K562 (cell line): ENCODE data around the gene NIPAL4.

Experiments used
- CTCF ChIP-seq, 3 experiments: IDR thresholded peaks in 2 of 3; conservative IDR thresholded peaks in 1 of 3; 2 replicates each; pipeline ENCODE4 v1.5.1; 2011 to 2012; ENCODE audit warnings: low read length in 3 of 3, mild to moderate bottlenecking in 3 of 3, control low read depth in 2 of 3, improper control_type of control experiment in 1 of 3, inconsistent platforms in 1 of 3, low read depth in 1 of 3, mixed read lengths in 1 of 3, moderate library complexity in 1 of 3; ENCODE audit not compliant: insufficient read depth in 2 of 3
- EZH2 ChIP-seq: IDR thresholded peaks from 2 replicates; pipeline ENCODE4 v1.6.1; 2012; ENCODE audit warnings: low read depth, mild to moderate bottlenecking, inconsistent platforms, low read length, borderline replicate concordance
- FOXO4 ChIP-seq: fragments of 450-650 bp; formaldehyde crosslinking; IDR thresholded peaks from 2 replicates; pipeline ENCODE4 v1.4.0; 2020; ENCODE audit warnings: mild to moderate bottlenecking, moderate library complexity
- FOXP1 ChIP-seq: sonication (generic); formaldehyde crosslinking; IDR thresholded peaks from 2 replicates; pipeline ENCODE4 v1.8.0; 2022; ENCODE audit warnings: mild to moderate bottlenecking, missing genetic modification reagents
- GABPA ChIP-seq: fragments of 200-800 bp; sonication (Bioruptor generic); conservative IDR thresholded peaks from 2 replicates; pipeline ENCODE4 v1.6.1; 2016; ENCODE audit warnings: low read depth, missing genetic modification characterization, missing compliant biosample characterization
- HMGXB4 ChIP-seq: sonication (generic); formaldehyde crosslinking; IDR thresholded peaks from 2 replicates; pipeline ENCODE4 v1.8.1; 2023; ENCODE audit warnings: mild to moderate bottlenecking, missing genetic modification reagents
- JUN ChIP-seq, 2 experiments: sonication (generic) in 1 of 2; formaldehyde crosslinking in 1 of 2; IDR thresholded peaks; 2 replicates each; pipeline versions ENCODE4 v1.6.1 to v1.8.0; 2012 to 2022; ENCODE audit warnings: borderline replicate concordance in 2 of 2, mild to moderate bottlenecking in 2 of 2, improper control_type of control experiment in 1 of 2, low read depth in 1 of 2, low read length in 1 of 2, missing genetic modification reagents in 1 of 2
- NR2C1 ChIP-seq, 2 experiments: fragments of 450-650 bp; IDR thresholded peaks; 2 replicates each; pipeline ENCODE4 v1.6.1; 2017; ENCODE audit warnings: mild to moderate bottlenecking in 2 of 2, antibody characterized with exemption in 1 of 2, inconsistent platforms in 1 of 2, missing compliant biosample characterization in 1 of 2, missing genetic modification characterization in 1 of 2
- POLR2A ChIP-seq: fragments of 450-650 bp; conservative IDR thresholded peaks from 2 replicates; pipeline ENCODE4 v1.6.1; 2016
- PPARD ChIP-seq: fragments of 250-450 bp; sonication (Bioruptor Pico); IDR thresholded peaks from 2 replicates; pipeline ENCODE4 v1.8.0; 2022; ENCODE audit warnings: inconsistent platforms, mild to moderate bottlenecking, moderate library complexity
- SP1 ChIP-seq: sonication (generic); formaldehyde crosslinking; IDR thresholded peaks from 2 replicates; pipeline ENCODE4 v1.8.1; 2022; ENCODE audit warnings: mild to moderate bottlenecking, missing genetic modification reagents
- SPI1 ChIP-seq: IDR thresholded peaks from 2 replicates; pipeline ENCODE4 v1.6.1; 2011; ENCODE audit warnings: low read depth, low read length, control low read depth, borderline replicate concordance
- SRF ChIP-seq, 2 experiments: fragments of 250-450, 450-650 bp in 1 of 2; sonication (Bioruptor Pico) in 1 of 2; sonication (generic) in 1 of 2; formaldehyde crosslinking; IDR thresholded peaks; 2 replicates each; pipeline versions ENCODE4 v1.5.0 to v1.5.1; 2020 to 2022; ENCODE audit warnings: mild to moderate bottlenecking in 1 of 2, missing genetic modification reagents in 1 of 2
- ZFP1 ChIP-seq: fragments of 450-650 bp; formaldehyde crosslinking; IDR thresholded peaks from 2 replicates; pipeline ENCODE4 v1.4.0; 2020; ENCODE audit warnings: mild to moderate bottlenecking, mixed read lengths

- TF ChIP-seq FOXP1 (CRISPR knock-in tag) (no peak), EZH2 (no peak), PPARD (CRISPR knock-in tag) (no peak), SRF (CRISPR knock-in tag; IDR thresholded peaks at IDR 0.05) (no peak), POLR2A (no peak), SP1 (no peak), HMGXB4 (CRISPR knock-in tag) (no peak), CTCF (IDR thresholded peaks at IDR 0.05 in 2 of 3, conservative IDR thresholded peaks at IDR 0.05 in 1 of 3; ENCODE audit: insufficient read depth in 2 of 3, low read depth in 1 of 3, low read length in 3 of 3) (no peak), GABPA (no peak), NR2C1 (IDR thresholded peaks at IDR 0.05) (no peak), NR2C1 (tag; IDR thresholded peaks at IDR 0.05) (no peak), JUN (IDR thresholded peaks at IDR 0.05; ENCODE audit: borderline replicate concordance, low read depth, low read length) (no peak), JUN (CRISPR knock-in tag; IDR thresholded peaks at IDR 0.05; ENCODE audit: borderline replicate concordance) (no peak), SPI1 (no peak), ZFP1 (CRISPR knock-in tag) (no peak), FOXO4 (no peak)
Observed at GRCh38 chr5:157459715-157460599, at the start of gene NIPAL4.
